Measurements from ENCODE around the gene UGT1A7. TPM values are rescaled to one million over a fixed set of nuclear protein-coding genes. Genes with fewer than 3 reads are reported as not detected.

The UGT1A7 gene
- polyA plus RNA-seq, 1 donor (not counting 4 experiments of a cell fraction or from before 2014, with no cell fraction given): 0.87 TPM

DNA sequence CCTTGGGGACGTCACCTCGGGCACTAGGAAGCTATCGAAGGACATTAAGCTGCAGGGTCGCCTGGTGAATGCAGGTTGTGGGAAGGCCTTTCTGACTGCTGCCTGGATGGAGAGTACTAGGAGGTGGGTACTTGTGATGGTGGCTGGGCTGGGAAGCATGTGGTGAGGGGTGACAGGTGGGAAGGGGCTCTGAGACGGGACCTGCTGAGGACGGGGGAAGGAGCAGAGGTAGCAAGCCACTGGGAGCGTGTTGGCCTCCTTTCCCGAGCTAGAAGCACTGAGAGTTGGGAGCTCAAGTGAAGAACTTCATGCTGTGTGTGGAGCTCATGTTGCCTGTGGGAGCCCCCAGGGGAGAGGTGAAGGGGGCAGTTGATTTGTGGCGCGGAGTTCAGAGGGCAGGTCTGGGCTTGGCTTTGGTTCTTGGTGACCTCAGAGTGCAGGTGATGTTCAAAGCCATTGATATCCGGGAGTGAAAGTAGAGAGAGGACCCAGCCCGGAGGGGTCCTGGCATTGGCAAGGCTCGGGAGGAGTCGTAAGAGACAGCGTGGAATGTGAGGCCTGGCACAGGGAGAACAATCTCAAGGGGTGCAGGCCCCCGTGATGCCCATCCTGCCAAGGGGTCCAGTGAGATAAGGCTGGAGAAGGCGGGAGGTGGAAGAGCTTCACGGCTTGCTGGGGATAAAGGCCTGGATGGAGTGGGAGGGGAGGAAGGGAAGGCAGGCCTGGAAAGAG, 109.6 kb downstream of the UGT1A7 start:
- Histone ChIP-seq H3K4me3 (ENCODE audit: control insufficient read depth in 2 of 3, extremely low read depth in 1 of 3, insufficient read depth in 2 of 3, low read depth in 1 of 3, low read length in 3 of 3) (no peak overlapping the region), H3K9me3 (ENCODE audit: control insufficient read depth, low read depth, low read length) (no peaks in the 10 kb centered on the region), H3K4me2 (ENCODE audit: control insufficient read depth, extremely low read depth, insufficient read depth, low read depth, low read length) (no peak overlapping the region), H3K27me3 (ENCODE audit: control insufficient read depth, extremely low read depth, insufficient read depth, low read length) (no peaks in the 10 kb centered on the region), H2AFZ (ENCODE audit: control insufficient read depth, low read length) (no peak overlapping the region), H3K9me1 (ENCODE audit: control insufficient read depth, extremely low read depth, insufficient read depth, low read length) (no peaks in the 10 kb centered on the region), H3K9ac (ENCODE audit: control insufficient read depth, extremely low read depth, insufficient read depth, low read length) (no peak overlapping the region), H3K27ac (ENCODE audit: control insufficient read depth, insufficient read depth, low read length) (no peak overlapping the region), H4K20me1 (ENCODE audit: control insufficient read depth, extremely low read depth, insufficient read depth, low read length) (no peaks in the 10 kb centered on the region), H3K4me1 (ENCODE audit: control insufficient read depth, extremely low read depth, insufficient read depth, low read length) (peaks cover 1% of the 10 kb centered on the region), H3K36me3 (ENCODE audit: control insufficient read depth in 2 of 2, extremely low read depth in 1 of 2, insufficient read depth in 2 of 2, low read length in 2 of 2) (no peaks in the 10 kb centered on the region), H3K79me2 (ENCODE audit: control insufficient read depth, insufficient read depth, low read length) (no peaks in the 10 kb centered on the region)
- dilution Hi-C loops (cut with MboI; ENCODE audit: extremely low pct_ligation_motif_present, low sequenced_read_pairs): no loop called here
- FAIRE-seq (no peak), DNase-seq (ENCODE audit: low read depth, low spot score) (no peak)
- TF ChIP-seq, protein P1, sequence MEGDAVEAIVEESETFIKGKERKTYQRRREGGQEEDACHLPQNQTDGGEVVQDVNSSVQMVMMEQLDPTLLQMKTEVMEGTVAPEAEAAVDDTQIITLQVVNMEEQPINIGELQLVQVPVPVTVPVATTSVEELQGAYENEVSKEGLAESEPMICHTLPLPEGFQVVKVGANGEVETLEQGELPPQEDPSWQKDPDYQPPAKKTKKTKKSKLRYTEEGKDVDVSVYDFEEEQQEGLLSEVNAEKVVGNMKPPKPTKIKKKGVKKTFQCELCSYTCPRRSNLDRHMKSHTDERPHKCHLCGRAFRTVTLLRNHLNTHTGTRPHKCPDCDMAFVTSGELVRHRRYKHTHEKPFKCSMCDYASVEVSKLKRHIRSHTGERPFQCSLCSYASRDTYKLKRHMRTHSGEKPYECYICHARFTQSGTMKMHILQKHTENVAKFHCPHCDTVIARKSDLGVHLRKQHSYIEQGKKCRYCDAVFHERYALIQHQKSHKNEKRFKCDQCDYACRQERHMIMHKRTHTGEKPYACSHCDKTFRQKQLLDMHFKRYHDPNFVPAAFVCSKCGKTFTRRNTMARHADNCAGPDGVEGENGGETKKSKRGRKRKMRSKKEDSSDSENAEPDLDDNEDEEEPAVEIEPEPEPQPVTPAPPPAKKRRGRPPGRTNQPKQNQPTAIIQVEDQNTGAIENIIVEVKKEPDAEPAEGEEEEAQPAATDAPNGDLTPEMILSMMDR (optimal IDR thresholded peaks at IDR 0.05 in 1 of 3, IDR thresholded peaks at IDR 0.05 in 1 of 3, conservative IDR thresholded peaks at IDR 0.05 in 1 of 3; ENCODE audit: extremely low read depth in 1 of 3, insufficient read depth in 2 of 3, low read length in 3 of 3): no peak
- TF ChIP-seq EZH2 (IDR thresholded peaks at IDR 0.05; ENCODE audit: low read length): no peak

DNA sequence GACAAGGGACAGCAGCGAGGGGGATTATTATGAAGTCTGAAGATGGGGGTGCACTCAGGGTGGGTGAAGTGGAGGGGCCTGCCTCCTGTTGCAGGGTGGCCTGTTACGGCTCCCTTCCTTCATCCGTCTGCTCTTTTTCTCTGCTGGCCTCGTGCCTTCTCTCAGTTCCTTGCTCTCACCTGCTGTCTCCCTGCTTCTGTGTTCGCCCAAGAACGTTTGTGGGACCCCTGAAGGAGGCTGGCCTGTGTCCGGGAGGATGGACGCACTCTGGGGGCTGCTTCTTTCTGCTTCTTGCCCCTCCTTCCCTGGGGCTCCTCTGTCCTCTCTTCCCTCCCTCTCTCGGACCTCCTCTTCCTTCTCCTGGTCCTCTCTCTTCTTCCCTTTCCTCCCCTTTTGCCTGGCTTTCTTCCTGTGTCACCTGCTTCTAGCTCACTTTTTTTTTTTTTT, 110.2 kb downstream of the UGT1A7 start:
- Histone ChIP-seq H2AFZ (ENCODE audit: control insufficient read depth, low read length) (no peak overlapping the region), H3K79me2 (ENCODE audit: control insufficient read depth, insufficient read depth, low read length) (no peaks in the 10 kb centered on the region), H4K20me1 (ENCODE audit: control insufficient read depth, extremely low read depth, insufficient read depth, low read length) (no peaks in the 10 kb centered on the region), H3K9me1 (ENCODE audit: control insufficient read depth, extremely low read depth, insufficient read depth, low read length) (no peaks in the 10 kb centered on the region), H3K27me3 (ENCODE audit: control insufficient read depth, extremely low read depth, insufficient read depth, low read length) (no peaks in the 10 kb centered on the region), H3K4me3 (ENCODE audit: control insufficient read depth in 2 of 3, extremely low read depth in 1 of 3, insufficient read depth in 2 of 3, low read depth in 1 of 3, low read length in 3 of 3) (no peak overlapping the region), H3K36me3 (ENCODE audit: control insufficient read depth in 2 of 2, extremely low read depth in 1 of 2, insufficient read depth in 2 of 2, low read length in 2 of 2) (no peaks in the 10 kb centered on the region), H3K4me1 (ENCODE audit: control insufficient read depth, extremely low read depth, insufficient read depth, low read length) (peaks cover 4% of the 10 kb centered on the region), H3K4me2 (ENCODE audit: control insufficient read depth, extremely low read depth, insufficient read depth, low read depth, low read length) (no peak overlapping the region), H3K27ac (ENCODE audit: control insufficient read depth, insufficient read depth, low read length) (no peak overlapping the region), H3K9me3 (ENCODE audit: control insufficient read depth, low read depth, low read length) (no peaks in the 10 kb centered on the region), H3K9ac (ENCODE audit: control insufficient read depth, extremely low read depth, insufficient read depth, low read length) (no peak overlapping the region)
- no peak for FAIRE-seq
- dilution Hi-C loops (cut with MboI; ENCODE audit: extremely low pct_ligation_motif_present, low sequenced_read_pairs): no loop called here
- TF ChIP-seq, protein P1 (optimal IDR thresholded peaks at IDR 0.05 in 1 of 3, IDR thresholded peaks at IDR 0.05 in 1 of 3, conservative IDR thresholded peaks at IDR 0.05 in 1 of 3; ENCODE audit: extremely low read depth in 1 of 3, insufficient read depth in 2 of 3, low read length in 3 of 3): no peak
- no peak for TF ChIP-seq EZH2 (IDR thresholded peaks at IDR 0.05; ENCODE audit: low read length)
- DNase-seq (ENCODE audit: low read depth, low spot score): no peak
